Immature natural killer cell (primary cell): Measurements from ENCODE around the gene GPC6. TPM values are rescaled to one million over a fixed set of nuclear protein-coding genes. Genes with fewer than 3 reads are reported as not detected.

Source experiments
- DNase-seq, 3 donors: peaks; one replicate each; pipeline ENCODE4 v3.0.0; 2022; ENCODE audit warnings: mixed read lengths in 1 of 3
- H3K27ac Mint-ChIP-seq, 6 donors: one replicate each; pipeline ENCODE4 v1.8.0; 2020; ENCODE audit warnings: mixed read lengths in 6 of 6, mild to moderate bottlenecking in 5 of 6, inconsistent platforms in 4 of 6, moderate library complexity in 3 of 6
- H3K27me3 Mint-ChIP-seq, 3 donors: one replicate each; pipeline ENCODE4 v1.8.0; 2020 to 2021; ENCODE audit warnings: low read depth in 3 of 3, mild to moderate bottlenecking in 3 of 3, mixed read lengths in 3 of 3, moderate library complexity in 3 of 3, inconsistent platforms in 1 of 3
- H3K36me3 Mint-ChIP-seq, 3 donors: one replicate each; pipeline ENCODE4 v1.8.0; 2020; ENCODE audit warnings: mixed read lengths in 3 of 3, inconsistent platforms in 2 of 3, mild to moderate bottlenecking in 2 of 3
- H3K4me1 Mint-ChIP-seq, 2 donors: one replicate each; pipeline ENCODE4 v1.8.0; 2020; ENCODE audit warnings: inconsistent platforms in 2 of 2, mild to moderate bottlenecking in 2 of 2, mixed read lengths in 2 of 2, moderate library complexity in 1 of 2
- H3K4me3 Mint-ChIP-seq, 5 donors: one replicate each; pipeline ENCODE4 v1.8.0; 2020; ENCODE audit warnings: mild to moderate bottlenecking in 5 of 5, mixed read lengths in 5 of 5, inconsistent platforms in 3 of 5, moderate library complexity in 3 of 5
- H3K9me3 Mint-ChIP-seq, 6 donors: one replicate each; pipeline ENCODE4 v1.8.0; 2020; ENCODE audit warnings: mild to moderate bottlenecking in 6 of 6, mixed read lengths in 6 of 6, inconsistent platforms in 4 of 6, moderate library complexity in 3 of 6
- polyA plus RNA-seq, 3 donors: library from polyadenylated mRNA; unstranded; fragments of 300-500 nt; fragmentation: Illumina TruSeq; gene quantifications; one replicate each; pipeline ENCODE4 v1.2.3, GENCODE V29; 2021

GPC6 gene
- polyA plus RNA-seq, 3 donors from 2014 or later: not detected

DNA sequence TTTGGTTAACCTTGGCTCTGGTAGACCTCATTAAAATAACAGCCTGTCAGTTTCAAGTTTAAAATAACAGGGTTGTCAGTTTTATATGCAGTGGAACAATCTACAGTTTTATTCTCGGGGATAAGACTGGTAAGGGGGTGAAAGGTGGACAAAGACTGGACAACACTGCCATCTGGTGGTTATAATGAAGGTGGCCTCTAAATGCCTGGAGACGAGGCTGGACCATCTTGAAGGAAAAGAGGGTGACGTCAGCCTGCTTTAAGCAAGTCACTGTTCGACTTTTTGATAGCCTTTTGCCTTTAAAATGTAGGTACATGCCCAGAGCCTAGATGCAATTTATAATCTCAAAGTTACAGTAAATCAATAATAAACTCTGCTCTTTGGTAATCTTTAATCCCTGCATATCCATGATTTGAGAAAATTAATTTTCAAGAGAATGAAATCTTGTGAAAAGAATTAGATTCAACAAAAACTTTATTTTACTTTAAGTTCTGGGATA is 1135.9 kb downstream of the GPC6 start:
- Mint-ChIP-seq H3K36me3 (no peaks in the 10 kb centered on the region), H3K27ac (no peak overlapping the region), H3K4me3 (no peak overlapping the region), H3K9me3 (no peaks in the 10 kb centered on the region), H3K4me1 (peaks cover 7 to 11% of the 10 kb centered on the region in 2 donors), H3K27me3 (peaks cover 0 to 3% (median 0%) of the 10 kb centered on the region in 3 donors)
- DNase-seq: peak; percentile 60 to 74 (median 65)

DNA sequence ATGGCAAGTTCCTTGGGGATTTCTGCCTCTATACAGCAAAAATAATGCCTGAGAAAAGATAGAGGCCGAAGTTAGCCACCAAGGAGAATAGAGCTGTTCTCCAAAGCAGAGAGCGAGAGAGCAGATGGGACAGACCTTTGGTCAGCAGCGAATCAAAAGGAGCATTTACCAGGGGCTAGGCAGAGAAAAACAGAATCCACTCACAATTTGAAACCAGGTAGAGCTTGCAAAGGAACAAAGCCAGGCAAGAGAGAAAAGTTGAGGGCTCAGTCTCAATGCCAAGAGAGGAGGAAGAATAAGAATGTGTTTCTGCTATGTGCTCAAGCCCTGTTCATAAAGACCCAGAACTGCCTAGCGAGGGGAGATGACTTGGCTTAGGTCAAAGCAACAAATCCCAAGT is 1140.1 kb downstream of the GPC6 start:
- Mint-ChIP-seq H3K4me1 (peaks cover 6 to 11% of the 10 kb centered on the region in 2 donors), H3K27ac (no peak overlapping the region), H3K4me3 (no peak overlapping the region), H3K27me3 (peaks cover 0 to 4% (median 2%) of the 10 kb centered on the region in 3 donors), H3K36me3 (no peaks in the 10 kb centered on the region), H3K9me3 (peaks cover 0 to 1% (median 0%) of the 10 kb centered on the region in 6 donors)
- DNase-seq: no peak

DNA sequence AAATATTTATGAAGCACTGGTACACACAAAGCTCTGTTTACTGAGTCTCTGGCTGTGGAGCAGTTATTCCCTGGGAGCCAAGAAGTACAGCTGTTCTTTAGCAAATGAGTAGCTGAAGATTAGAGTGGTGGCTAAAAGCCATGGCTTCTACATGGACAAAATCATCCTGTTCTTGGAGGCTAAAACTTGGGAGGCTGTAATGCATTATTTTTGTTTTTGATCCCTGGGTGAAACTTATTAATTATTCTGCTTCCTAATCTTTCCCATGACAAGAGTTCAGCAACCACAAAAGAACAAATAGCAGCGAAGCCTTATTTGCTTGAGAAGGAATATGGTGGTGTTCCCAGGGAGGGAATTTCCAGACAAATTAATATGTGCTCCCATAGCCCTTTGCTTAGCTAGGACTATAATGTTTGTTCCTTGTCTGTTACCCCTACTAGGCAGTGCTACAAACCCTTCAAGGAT is 1143.4 kb downstream of the GPC6 start:
- no peak overlapping the region for H3K4me3 Mint-ChIP-seq
- H3K36me3 Mint-ChIP-seq: no peaks in the 10 kb centered on the region
- peaks cover 0 to 10% (median 5%) of the 10 kb centered on the region in 3 donors for H3K27me3 Mint-ChIP-seq
- H3K4me1 Mint-ChIP-seq: no peaks in the 10 kb centered on the region
- H3K9me3 Mint-ChIP-seq: peaks cover 0 to 1% (median 0%) of the 10 kb centered on the region in 6 donors
- no peak overlapping the region for H3K27ac Mint-ChIP-seq
- no peak for DNase-seq

DNA sequence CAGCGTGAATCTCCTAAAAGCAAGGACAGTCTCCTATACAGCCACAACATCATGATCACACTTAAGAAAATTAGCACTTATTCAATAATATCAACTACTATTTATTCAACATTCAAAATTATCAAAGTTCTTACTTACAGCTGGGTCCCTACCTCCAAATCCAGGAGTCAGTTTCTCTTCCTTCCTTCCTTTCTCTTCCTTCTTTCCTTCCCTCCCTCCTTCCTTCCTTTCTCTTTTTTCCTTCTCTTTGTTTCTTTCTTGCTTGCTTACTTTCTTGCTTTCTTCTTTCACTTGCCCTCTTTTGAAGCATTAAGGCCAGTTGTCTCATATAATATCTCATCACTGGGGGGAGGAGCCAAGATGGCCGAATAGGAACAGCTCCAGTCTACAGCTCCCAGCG is 1145.2 kb downstream of the GPC6 start:
- Mint-ChIP-seq H3K9me3 (peaks cover 0 to 1% (median 0%) of the 10 kb centered on the region in 6 donors), H3K27me3 (peaks cover 0 to 6% (median 5%) of the 10 kb centered on the region in 3 donors), H3K36me3 (no peaks in the 10 kb centered on the region), H3K4me1 (no peaks in the 10 kb centered on the region), H3K4me3 (no peak overlapping the region), H3K27ac (no peak overlapping the region)
- no peak for DNase-seq

DNA sequence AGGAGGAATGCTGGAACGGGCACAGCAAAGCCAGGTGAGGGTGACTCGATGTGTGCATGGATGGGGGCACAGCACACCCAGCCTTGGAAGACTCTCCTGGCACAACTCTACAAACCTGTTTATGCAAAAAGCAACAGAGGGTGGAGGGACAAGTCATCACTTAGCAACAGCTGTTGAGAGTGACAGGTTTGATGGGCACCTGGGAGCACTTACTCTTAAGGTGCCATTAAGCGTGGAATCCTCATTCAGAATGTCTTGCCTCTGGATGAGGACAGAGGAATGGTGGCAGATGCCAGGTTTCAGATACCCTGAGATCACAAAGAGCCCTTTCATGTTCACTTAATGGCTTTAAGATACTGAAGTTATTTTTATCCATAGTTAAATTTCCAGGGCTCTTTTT is 1155.9 kb downstream of the GPC6 start:
- no peaks in the 10 kb centered on the region for H3K4me1 Mint-ChIP-seq
- H3K27me3 Mint-ChIP-seq: peaks cover 4 to 8% (median 4%) of the 10 kb centered on the region in 3 donors
- H3K27ac Mint-ChIP-seq: no peak overlapping the region
- no peak for DNase-seq
- H3K9me3 Mint-ChIP-seq: peaks cover 0 to 1% (median 0%) of the 10 kb centered on the region in 6 donors
- H3K36me3 Mint-ChIP-seq: no peaks in the 10 kb centered on the region
- no peak overlapping the region for H3K4me3 Mint-ChIP-seq

DNA sequence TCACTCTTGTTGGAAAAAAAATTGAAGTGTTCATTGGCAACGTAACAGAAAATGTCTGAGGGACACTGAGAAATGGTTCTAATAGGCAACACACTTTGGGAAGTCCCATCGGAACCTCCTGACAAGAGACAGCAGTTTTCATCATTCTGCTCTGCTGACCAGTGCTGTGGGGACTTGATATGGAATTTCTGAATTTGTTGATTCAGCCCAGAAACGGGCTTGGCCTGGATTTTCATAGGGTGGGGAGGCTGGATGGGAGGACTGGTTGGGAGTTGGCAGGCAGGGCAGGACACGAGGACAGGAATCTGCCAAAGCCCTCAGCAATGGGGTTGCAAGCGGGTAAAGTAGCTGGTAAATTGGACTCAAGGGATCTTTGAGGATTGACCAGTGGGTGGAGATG is 1156.4 kb downstream of the GPC6 start:
- H3K9me3 Mint-ChIP-seq: no peaks in the 10 kb centered on the region
- no peak overlapping the region for H3K27ac Mint-ChIP-seq
- peaks cover 4 to 8% (median 4%) of the 10 kb centered on the region in 3 donors for H3K27me3 Mint-ChIP-seq
- no peaks in the 10 kb centered on the region for H3K4me1 Mint-ChIP-seq
- no peak for DNase-seq
- H3K4me3 Mint-ChIP-seq: no peak overlapping the region
- H3K36me3 Mint-ChIP-seq: no peaks in the 10 kb centered on the region

DNA sequence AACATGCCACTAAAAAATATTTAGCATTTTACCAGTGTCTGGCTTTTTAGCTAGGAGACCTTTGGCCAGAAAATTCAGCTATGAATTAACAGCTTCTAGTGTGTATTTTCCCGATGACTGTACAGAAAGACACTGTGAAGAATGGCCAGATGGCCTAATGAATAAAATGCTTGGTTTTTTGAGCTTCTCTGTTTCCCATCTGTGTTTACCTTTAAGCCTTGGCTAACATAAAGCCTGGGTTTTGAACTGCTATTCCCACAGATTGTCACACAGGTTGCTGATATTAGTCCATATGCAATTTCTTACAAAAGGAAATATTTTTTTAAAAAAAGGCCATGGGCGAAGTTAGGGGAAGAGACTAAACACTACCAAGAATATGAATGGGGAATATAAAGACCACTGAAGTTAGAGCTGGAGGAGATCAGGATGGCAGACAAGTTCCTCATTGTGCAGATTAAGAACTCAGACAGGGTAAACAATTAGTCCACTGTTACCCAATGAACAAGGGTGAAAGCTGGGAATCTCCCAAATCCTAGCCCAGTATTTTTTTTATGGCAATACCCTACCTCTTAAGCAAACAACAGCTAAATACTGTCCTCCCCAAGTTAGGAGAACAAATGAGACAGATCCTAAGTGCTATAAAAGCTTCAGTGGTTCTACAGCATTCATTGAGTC is 1157.8 kb downstream of the GPC6 start:
- no peak for DNase-seq
- no peak overlapping the region for H3K4me3 Mint-ChIP-seq
- H3K4me1 Mint-ChIP-seq: no peaks in the 10 kb centered on the region
- no peak overlapping the region for H3K27ac Mint-ChIP-seq
- no peaks in the 10 kb centered on the region for H3K9me3 Mint-ChIP-seq
- H3K27me3 Mint-ChIP-seq: peaks cover 4 to 6% (median 4%) of the 10 kb centered on the region in 3 donors
- no peaks in the 10 kb centered on the region for H3K36me3 Mint-ChIP-seq

DNA sequence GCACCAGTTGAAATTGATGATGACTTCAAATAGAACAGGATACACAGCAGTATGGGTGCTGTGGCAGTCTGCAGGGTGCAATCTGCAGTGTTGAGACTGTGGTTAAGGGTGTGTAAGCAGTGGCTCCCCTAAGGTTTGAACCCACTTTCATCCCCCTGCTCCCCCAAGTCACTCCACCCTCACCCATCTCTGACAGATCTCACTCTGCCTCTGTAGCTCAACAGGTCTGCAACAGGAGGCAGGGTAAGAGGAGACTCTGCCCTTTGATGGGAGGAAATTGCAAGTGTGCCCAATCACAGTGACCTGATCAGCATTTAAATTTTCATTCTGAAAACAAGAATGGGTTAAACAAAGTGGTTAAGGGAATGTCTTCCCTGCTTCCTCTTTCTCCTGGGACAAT is 1160.4 kb downstream of the GPC6 start:
- H3K27ac Mint-ChIP-seq: no peak overlapping the region
- H3K27me3 Mint-ChIP-seq: peaks cover 0 to 4% (median 2%) of the 10 kb centered on the region in 3 donors
- no peaks in the 10 kb centered on the region for H3K9me3 Mint-ChIP-seq
- H3K4me1 Mint-ChIP-seq: no peaks in the 10 kb centered on the region
- H3K4me3 Mint-ChIP-seq: no peak overlapping the region
- H3K36me3 Mint-ChIP-seq: no peaks in the 10 kb centered on the region
- no peak for DNase-seq

DNA sequence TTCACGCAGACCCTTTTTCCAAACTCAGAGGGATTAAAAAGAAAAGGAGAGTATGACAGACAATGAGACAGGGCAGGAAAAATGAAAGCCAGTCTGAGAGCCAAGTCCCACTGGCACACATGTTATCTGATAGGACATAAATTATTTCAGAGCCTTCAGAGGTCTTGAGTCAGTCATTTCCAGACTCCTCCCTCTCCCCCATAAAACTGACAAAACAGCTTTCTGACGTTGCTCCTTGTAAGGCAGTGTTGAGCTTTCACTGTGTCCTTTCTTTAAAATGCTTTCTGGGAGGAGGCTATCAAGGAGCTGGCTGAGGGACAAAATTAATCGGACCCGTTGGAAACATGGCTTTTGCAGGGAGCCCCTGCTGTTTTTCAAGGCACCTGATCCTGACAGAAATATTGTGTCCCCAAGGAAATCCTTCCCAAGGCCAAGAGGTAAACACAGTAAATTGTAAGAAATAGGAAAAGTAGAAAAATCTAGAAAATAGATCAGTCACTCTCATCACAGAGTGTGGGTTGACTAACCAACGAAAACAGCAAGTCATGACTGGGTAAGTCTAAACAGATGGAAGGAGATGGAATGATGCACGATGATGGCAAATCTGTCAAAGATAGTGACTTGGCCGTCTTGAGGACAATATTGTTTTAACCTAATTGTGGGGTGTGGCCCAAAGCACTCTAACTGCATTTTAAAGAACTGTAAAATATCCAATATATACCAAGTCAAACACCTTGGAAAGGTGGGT is 1163.2 kb downstream of the GPC6 start:
- no peaks in the 10 kb centered on the region for H3K36me3 Mint-ChIP-seq
- no peaks in the 10 kb centered on the region for H3K4me1 Mint-ChIP-seq
- H3K9me3 Mint-ChIP-seq: no peaks in the 10 kb centered on the region
- H3K27me3 Mint-ChIP-seq: peaks cover 0 to 2% (median 0%) of the 10 kb centered on the region in 3 donors
- H3K4me3 Mint-ChIP-seq: no peak overlapping the region
- no peak overlapping the region for H3K27ac Mint-ChIP-seq
- no peak for DNase-seq

DNA sequence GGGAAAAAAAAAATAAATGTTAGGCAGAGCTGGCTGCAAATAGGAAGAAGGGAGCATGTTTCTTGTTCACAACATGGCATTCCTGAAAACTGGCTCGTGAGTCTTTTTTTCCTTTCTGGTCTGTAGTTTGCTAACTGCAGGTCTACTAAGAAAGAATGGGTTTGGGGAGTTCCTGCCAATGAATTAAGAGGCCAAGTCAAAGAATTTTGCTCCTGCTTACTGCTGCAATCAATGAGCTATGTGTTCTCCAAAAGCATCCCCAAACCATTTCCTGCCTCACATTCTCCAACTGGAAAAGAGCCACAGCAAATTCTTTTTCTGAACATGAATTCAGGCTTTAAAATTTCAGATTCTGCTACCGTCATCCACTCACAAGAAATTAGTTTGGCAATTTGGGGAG is 1164.3 kb downstream of the GPC6 start:
- Mint-ChIP-seq H3K4me3 (no peak overlapping the region), H3K27ac (no peak overlapping the region), H3K4me1 (no peaks in the 10 kb centered on the region), H3K36me3 (no peaks in the 10 kb centered on the region), H3K27me3 (peaks cover 0 to 2% (median 0%) of the 10 kb centered on the region in 3 donors), H3K9me3 (no peaks in the 10 kb centered on the region)
- no peak for DNase-seq

DNA sequence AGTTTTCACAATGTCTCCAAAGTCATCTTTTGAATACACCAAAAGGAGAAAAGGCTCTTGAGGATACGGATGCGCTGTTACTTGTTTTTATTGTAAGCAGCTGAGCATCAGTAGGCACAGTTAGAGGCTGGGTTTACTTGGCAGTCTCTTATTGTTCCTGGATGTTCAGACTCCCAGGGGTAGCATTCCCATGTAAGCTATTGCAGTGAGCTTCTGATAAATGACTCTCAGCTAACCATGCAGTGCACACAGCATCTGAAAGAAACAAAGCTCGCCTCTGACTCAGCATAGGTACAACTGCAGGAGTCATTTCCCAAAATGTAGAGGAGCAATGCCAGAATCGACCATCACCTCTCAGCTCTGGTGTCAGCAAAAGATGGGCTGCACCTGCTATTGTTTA is 1168.1 kb downstream of the GPC6 start:
- no peak for DNase-seq
- no peak overlapping the region for H3K4me3 Mint-ChIP-seq
- H3K36me3 Mint-ChIP-seq: no peaks in the 10 kb centered on the region
- H3K27ac Mint-ChIP-seq: no peak overlapping the region
- H3K27me3 Mint-ChIP-seq: peaks cover 0 to 7% (median 2%) of the 10 kb centered on the region in 3 donors
- no peaks in the 10 kb centered on the region for H3K4me1 Mint-ChIP-seq
- H3K9me3 Mint-ChIP-seq: no peaks in the 10 kb centered on the region

DNA sequence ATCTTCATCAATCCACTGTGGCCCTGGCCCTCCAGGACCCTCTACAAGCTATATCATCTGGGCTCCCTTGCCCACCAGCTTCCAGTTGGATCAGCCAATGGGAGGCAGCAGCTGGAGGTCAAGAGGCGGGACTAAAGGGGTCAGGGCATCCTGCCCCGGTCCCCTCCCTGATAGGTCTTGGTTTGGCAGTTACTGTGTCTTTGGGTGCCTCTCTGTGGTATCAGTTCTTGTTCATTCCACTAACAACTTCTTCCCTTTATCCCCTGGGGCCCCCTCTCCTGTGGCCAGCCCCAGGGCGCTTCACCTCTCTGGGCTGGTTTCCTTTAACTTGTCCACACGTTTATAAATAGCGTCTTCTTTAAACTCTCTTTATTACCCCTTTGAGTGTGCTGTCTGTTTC is 1169.3 kb downstream of the GPC6 start:
- H3K27ac Mint-ChIP-seq: no peak overlapping the region
- H3K4me3 Mint-ChIP-seq: no peak overlapping the region
- peaks cover 0 to 7% (median 2%) of the 10 kb centered on the region in 3 donors for H3K27me3 Mint-ChIP-seq
- H3K9me3 Mint-ChIP-seq: no peaks in the 10 kb centered on the region
- H3K4me1 Mint-ChIP-seq: no peaks in the 10 kb centered on the region
- no peaks in the 10 kb centered on the region for H3K36me3 Mint-ChIP-seq
- no peak for DNase-seq

DNA sequence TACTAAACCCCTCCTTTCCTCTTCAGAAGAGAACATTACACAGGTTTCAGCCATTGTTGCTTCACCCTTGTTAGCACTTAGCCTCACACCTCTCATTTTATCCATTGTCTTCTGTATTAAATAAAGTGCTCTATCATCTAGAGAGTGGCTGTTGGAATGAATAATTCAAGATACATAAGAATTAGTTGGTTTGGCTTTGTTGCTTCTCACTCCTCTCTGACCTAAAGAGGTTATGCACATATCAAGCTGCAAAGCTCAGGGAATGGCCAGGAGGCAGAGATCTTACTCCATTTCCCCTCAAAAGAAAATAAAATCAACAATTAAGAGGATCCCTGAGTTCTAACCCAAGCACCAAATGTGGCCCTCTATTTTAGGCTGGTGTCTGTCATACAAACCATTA is 1173.2 kb downstream of the GPC6 start:
- Mint-ChIP-seq H3K27me3 (peaks cover 0 to 7% (median 2%) of the 10 kb centered on the region in 3 donors), H3K4me1 (no peaks in the 10 kb centered on the region), H3K9me3 (no peaks in the 10 kb centered on the region), H3K4me3 (no peak overlapping the region), H3K36me3 (no peaks in the 10 kb centered on the region), H3K27ac (no peak overlapping the region)
- no peak for DNase-seq

DNA sequence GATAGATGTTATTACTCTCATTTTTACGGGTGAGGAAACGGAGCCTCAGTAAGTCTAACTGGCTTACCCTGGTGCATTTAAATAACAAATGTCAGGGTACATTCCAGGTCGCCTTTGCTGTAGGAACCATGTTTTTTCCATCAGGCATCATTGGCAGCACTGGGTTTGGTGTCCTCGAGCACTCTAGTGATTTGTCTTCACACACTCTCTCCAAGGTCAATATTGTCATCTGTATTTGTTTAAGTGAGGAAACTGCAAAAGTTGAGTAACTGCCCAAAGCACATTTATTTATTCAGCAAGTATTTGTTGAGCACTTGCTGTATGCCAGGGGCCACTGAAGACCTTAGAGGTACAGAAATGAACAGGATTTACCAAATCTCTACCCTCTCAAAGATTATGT is 1174.3 kb downstream of the GPC6 start:
- H3K27me3 Mint-ChIP-seq: peaks cover 0 to 7% (median 2%) of the 10 kb centered on the region in 3 donors
- no peaks in the 10 kb centered on the region for H3K9me3 Mint-ChIP-seq
- no peak overlapping the region for H3K27ac Mint-ChIP-seq
- H3K4me3 Mint-ChIP-seq: no peak overlapping the region
- DNase-seq: no peak
- no peaks in the 10 kb centered on the region for H3K36me3 Mint-ChIP-seq
- no peaks in the 10 kb centered on the region for H3K4me1 Mint-ChIP-seq
